Endothelial cell of umbilical vein (primary cell): ENCODE results near the gene ST6GALNAC3.

Source experiments
- CTCF ChIP-seq, 2 donors: IDR thresholded peaks; 1 replicate in 1 of 2; 2 replicates in 1 of 2; pipeline ENCODE4 v1.5.1; 2011; ENCODE audit warnings: low read length in 2 of 2, mild to moderate bottlenecking in 2 of 2, moderate library complexity in 2 of 2, control low read depth in 1 of 2, inconsistent platforms in 1 of 2, low read depth in 1 of 2; ENCODE audit not compliant: insufficient read depth in 1 of 2; ENCODE audit errors: extremely low read depth in 1 of 2
- POLR2A ChIP-seq: IDR thresholded peaks from 2 replicates; pipeline ENCODE4 v1.6.1; 2012; ENCODE audit warnings: low read depth, mild to moderate bottlenecking, control low read depth, low read length

GRCh38 chr1:76639181-76639580 is 564.6 kb downstream of the ST6GALNAC3 start:
- TF ChIP-seq POLR2A (no peak), CTCF (IDR thresholded peaks at IDR 0.05; ENCODE audit: extremely low read depth in 1 of 2, insufficient read depth in 1 of 2, low read depth in 1 of 2, low read length in 2 of 2) (no peak)
